NCI-H345 treated with DMSO at 0.1 percent for 48 hours (cell line): ENCODE measurements around the gene LOXL3.
A peak's percentile ranks its signal among the peaks of the same experiment; 100 is the strongest.

Source experiments
- DNase-seq: peaks from one replicate; lab custom pipeline; 2025; ENCODE audit not compliant: unreplicated experiment; lab: John Stamatoyannopoulos, UW

Gene LOXL3

GRCh38 chr2:74510272-74510671, 43.5 kb downstream of the LOXL3 start:
- DNase-seq: no peak

GRCh38 chr2:74507926-74508520, 45.7 kb downstream of the LOXL3 start:
- no peak for DNase-seq

- peak; percentile 92 for DNase-seq
Observed at GRCh38 chr2:74507145-74507925, 46.4 kb downstream of the LOXL3 start, which contains the start of gene PCGF1. TSS of gene PCGF1 (minus strand) at chr2:74507695. CDS start at chr2:74507668, 27 bp downstream.

- no peak for DNase-seq
Observed at GRCh38 chr2:74505448-74506246, 48.1 kb downstream of the LOXL3 start.

GRCh38 chr2:74504591-74504990, 49.2 kb downstream of the LOXL3 start:
- no peak for DNase-seq

- DNase-seq: no peak
Observed at GRCh38 chr2:74503506-74504475, 50.0 kb downstream of the LOXL3 start.

GRCh38 chr2:74502720-74503505, 50.8 kb downstream of the LOXL3 start:
- no peak for DNase-seq

- DNase-seq: no peak
Observed at GRCh38 chr2:74502147-74502719, 51.5 kb downstream of the LOXL3 start.

- no peak for DNase-seq
Observed at GRCh38 chr2:74501335-74502071, 52.2 kb downstream of the LOXL3 start.

GRCh38 chr2:74500578-74500946, 53.2 kb downstream of the LOXL3 start:
- no peak for DNase-seq

- DNase-seq: no peak
Observed at GRCh38 chr2:74499940-74500577, 53.7 kb downstream of the LOXL3 start.

- DNase-seq: no peak
Observed at GRCh38 chr2:74499267-74499939, 54.3 kb downstream of the LOXL3 start, which contains the start of gene LBX2. TSS of gene LBX2 (minus strand) at chr2:74499603. CDS start at chr2:74499537, 66 bp downstream.

- no peak for DNase-seq
Observed at GRCh38 chr2:74498500-74499266, 55.1 kb downstream of the LOXL3 start.

GRCh38 chr2:74497777-74498499, 55.8 kb downstream of the LOXL3 start:
- no peak for DNase-seq

GRCh38 chr2:74496997-74497776, 56.6 kb downstream of the LOXL3 start:
- no peak for DNase-seq

- no peak for DNase-seq
Observed at GRCh38 chr2:74495440-74495839, 58.3 kb downstream of the LOXL3 start.
